Occipital lobe (tissue), 2 donors: ENCODE measurements around the gene JPT1. TPM values are rescaled to one million over a fixed set of nuclear protein-coding genes. Genes with fewer than 3 reads are reported as not detected.
"Not testable (repeated sequence)": the region's sequence is repeated elsewhere in the genome, so short reads cannot be mapped to it uniquely, and the experiment has no call there.

Source experiments
- DNase-seq: peaks from one replicate; lab custom pipeline; 2025; lab: John Stamatoyannopoulos, UW
- total RNA-seq: library from RNA; depleted of rRNA; stranded (reverse); fragments of >200 nt; gene quantifications from one replicate; pipeline ENCODE4 v1.2.3, GENCODE V29; 2014

The JPT1 gene
- total RNA-seq = 548 TPM

DNA sequence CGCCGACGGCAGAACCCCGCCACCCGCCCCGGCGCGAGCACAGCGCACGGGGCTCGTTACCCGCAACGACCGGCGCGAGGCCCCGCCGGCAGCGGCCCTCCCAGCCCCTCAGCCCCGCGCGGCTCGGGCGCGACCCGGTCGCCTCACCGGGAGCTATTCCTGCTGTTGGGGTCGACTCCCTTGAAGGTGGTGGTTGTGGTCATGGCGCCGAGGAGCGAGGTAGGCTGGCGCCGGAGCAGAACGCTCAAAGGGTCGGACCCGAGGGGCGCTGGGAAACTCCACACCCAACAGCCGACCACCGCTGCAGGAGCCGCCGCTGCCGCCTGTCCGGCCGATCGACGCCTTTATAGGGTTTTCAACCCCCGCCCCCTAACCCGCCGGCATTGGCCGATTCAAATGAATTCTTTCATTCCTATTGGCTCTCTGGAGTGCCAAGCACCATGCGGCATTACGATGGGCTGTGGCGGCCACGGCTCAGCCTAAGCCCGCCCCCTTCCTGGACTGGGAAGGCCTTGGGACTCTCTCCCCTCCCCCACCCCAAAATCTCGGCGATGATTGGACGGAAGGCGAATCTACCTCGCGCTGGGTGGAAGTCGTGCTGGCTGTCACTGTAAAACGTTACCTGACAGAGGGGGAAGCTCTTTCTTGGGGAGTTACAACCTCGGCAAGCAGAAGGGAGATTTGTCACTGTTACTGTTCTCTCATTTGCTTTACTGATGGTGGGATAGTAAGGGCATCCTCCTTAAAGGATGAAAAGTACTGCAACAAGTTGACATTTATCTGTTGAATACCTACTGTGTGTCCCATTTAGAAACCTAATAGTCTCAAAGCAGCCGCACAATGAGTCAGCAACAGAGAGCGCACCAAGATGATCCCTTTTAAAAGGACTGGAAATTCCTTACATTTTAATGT lies at the start of gene JPT1:
Gene JPT1, minus strand, starts transcription at position 318 of the 912 bp plus-strand sequence. Its CDS starts 115 bp downstream, at position 203.
- peak; percentile 96 for DNase-seq

GRCh38 chr17:75199886-75200618 lies 45.7 kb upstream of the JPT1 start:
- no peak for DNase-seq

DNA sequence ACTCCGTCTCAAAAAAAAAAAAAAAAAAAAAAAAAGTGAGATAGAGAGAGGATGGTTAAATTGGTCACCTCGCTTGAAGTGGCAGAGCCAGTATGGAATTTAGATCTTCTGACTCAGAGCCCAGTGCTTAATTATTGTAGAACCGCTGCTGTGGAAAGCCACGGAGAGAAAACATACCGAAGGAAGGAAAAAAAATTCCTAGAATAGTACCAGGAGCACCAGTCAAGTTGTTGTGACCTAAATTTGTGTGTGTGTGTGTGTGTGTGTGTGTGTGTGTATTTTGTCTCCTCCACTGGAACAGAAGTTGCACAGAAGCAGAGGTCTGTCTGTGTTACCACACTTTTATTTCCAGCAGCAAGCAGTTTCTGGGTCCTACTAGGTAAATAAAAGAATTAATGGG lies 40.6 kb upstream of the JPT1 start:
- no peak for DNase-seq

DNA sequence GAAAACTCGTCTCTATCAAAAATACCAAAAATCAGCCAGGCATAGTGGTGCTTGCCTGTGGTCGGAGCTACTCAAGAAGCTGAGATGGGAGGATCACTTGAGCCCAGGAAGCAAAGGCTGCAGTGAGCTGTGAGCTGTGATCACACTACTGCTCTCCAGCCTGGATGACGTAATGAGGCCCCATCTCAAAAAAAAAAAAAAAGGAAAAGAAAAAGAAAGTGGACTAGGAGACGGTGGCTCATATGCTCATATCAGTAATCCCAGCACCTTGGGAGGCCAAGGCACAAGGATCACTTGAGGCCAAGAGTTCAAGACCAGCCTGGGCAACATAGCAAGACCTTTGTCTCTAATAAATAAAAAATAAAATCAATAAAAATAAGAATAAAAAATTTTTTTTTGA lies 37.3 kb upstream of the JPT1 start:
- no peak for DNase-seq

- DNase-seq = no peak
These were observed 34.3 kb upstream of the JPT1 start for GRCh38 chr17:75188614-75189013.

DNA sequence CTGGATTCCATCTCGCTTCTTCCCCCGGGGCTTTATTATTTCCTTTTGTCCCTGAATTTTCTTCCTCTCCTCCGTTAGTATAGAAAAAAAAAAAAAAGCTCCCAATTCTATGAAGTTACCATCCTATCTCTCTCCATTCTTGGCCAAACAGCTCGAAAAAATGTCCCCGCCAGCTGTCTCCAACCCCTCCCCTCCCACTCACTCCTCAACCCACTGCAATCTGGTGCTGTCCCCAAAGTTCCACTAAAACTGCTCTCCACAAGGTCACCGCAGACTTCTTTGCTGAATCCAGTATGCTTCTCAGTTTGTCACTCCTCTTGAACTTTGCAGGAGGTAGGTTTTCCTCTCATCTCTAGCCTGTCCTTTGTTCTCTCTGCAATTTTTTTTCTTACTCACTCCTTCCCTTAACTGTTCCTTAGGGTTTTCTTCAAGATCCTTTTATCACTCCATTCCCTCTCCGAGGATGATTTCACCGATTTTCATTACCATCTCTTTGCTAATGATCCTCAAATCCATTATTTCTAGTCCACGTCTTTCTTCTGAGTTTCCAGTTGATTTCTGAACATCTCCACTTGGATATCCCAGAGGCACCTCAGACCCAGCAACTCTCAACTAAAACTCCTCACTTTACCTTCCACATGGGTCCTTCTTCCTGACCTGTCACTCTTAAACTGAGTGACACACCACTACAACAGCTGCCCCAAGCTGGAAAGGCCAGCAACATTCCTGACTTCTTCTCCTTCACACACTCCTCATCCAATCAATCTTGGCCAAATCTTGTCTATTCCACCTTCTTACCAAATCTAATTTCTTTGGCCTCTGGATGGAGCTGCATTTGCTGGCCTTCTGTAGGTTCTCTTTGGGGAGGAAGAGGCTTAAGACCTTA lies 29.9 kb upstream of the JPT1 start:
- DNase-seq = peak; percentile 7

DNA sequence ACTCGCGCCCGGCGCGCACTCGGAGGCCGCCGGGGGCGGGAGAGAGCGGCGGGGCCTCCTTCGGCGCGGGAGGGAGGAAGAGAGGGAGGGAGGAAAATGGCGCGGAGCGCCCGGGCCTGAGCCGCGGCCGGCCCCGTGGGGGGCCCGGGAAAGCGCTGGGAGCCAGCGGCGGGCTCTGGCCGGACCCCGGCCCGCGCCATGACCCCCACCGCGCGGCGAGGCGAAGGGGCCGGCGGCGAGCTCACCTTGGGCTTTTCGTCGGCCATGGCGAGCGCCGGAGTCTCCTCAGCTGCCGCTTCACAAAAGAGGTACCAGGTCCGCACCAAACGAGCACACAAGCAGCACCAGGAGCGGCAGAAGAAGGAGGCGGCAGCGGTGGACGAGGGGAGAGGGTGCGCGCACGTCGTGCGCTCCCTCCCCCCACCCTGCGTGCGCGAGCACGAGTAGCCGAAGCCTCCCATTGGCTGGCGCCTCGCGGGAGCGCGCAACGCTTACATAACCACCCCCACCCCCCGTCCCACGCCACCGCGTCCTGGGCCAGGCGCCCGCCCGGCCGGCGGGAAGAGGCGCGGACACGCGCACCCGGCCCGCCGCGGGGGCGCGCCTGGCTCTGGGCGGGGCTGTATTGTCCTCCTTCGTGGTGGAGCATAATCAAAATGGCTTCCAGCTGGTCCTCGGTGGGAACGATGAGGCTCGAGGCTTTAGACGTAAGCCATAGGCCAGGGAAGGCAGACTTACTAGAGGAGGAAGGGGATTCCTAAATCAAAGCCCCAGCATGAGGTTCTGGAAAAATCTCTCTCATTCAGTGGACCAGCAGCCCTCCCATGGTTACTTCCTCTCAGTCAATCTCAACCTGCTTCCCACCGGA lies 28.5 kb upstream of the JPT1 start, which contains the start of gene SUMO2:
Gene SUMO2, minus strand, starts transcription at position 391 of the 868 bp plus-strand sequence. Its CDS starts 125 bp downstream, at position 266.
- peak; percentile 84 for DNase-seq

- DNase-seq = no peak
These were observed 27.9 kb upstream of the JPT1 start for GRCh38 chr17:75182319-75182568.

DNA sequence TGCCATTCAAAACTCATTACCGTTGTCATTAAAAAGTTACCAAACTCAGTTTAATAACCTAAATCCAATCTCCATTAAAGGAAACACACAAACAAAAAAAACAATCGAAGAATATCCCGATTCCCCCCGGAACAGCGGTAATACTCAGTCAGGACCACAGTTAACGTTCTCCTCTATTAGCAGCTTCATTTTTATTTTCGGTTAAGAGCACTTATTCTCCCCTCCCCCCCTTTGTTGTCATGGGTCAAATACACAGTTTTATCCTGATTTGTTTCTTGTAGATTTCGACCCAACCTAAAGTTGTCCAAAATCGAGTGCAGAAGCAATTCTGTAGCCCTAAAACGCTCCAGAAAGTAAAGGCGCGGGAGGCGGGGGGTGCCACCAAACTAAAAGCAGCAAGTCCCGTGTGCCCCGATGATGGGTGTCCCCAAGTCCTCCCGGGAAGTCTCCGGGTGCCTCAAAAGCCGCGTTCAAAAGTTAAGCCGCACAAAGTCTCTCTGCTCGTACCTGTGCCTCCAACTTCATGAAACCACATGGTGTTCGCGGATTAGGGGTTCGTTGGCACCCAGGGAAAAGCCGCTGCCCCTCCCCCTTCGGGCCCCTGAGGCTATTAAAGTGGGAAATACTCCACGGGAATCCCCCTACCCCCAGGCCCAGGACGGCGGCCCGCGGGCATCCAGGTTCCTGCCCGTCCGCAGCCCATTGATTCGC lies 27.5 kb upstream of the JPT1 start:
- DNase-seq = no peak

GRCh38 chr17:75181110-75181509 lies 26.8 kb upstream of the JPT1 start:
- no peak for DNase-seq

- DNase-seq = no peak
These were observed 24.1 kb upstream of the JPT1 start for GRCh38 chr17:75178453-75178852.

GRCh38 chr17:75176625-75177024 lies 22.3 kb upstream of the JPT1 start:
- DNase-seq = no peak

GRCh38 chr17:75174996-75175395 lies 20.7 kb upstream of the JPT1 start:
- DNase-seq = no peak

DNA sequence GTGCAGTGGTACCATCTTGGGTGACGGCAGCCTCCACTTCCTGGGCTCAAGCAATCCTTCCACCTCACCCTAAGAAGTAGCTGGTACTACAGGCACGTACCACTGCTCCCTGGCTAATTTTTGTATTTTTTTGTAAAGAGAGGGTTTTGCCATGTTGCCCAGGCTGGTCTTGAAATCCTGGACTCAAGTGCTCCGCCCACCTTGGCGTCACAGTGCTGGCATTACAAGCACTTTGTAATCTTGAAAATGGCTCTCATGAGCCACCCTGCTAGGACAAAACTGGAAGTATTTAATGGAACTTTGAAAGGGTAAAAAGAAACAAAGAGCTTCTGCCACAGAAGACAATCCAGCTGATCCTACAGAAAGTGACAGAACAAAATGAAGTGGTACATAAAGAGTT lies 19.2 kb upstream of the JPT1 start:
- no peak for DNase-seq

DNA sequence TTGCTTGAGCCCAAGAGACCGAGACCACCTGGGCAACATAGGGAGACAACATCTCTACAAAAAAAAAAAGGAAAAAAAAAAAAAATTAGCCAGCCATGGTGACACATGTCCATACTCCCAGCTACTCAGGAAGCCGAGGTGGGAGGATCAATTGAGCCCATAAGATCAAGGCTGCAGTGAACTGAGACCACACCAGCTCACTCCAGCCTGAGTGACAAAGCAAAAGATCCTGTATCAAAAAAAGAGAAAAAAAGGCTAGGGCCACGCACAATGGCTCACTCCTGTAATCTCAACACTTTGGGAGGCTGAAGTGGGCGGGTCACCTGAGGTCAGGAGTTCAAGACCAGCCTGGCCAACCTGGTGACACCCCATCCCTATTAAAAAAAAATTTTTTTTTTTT lies 14.7 kb upstream of the JPT1 start:
- DNase-seq = no peak

- DNase-seq = not testable (repeated sequence)
These were observed 10.3 kb upstream of the JPT1 start for GRCh38 chr17:75164606-75165005.

- no peak for DNase-seq
These were observed 8.8 kb upstream of the JPT1 start for GRCh38 chr17:75163074-75163473.

- no peak for DNase-seq
These were observed 5.9 kb upstream of the JPT1 start for GRCh38 chr17:75160211-75160610.

DNA sequence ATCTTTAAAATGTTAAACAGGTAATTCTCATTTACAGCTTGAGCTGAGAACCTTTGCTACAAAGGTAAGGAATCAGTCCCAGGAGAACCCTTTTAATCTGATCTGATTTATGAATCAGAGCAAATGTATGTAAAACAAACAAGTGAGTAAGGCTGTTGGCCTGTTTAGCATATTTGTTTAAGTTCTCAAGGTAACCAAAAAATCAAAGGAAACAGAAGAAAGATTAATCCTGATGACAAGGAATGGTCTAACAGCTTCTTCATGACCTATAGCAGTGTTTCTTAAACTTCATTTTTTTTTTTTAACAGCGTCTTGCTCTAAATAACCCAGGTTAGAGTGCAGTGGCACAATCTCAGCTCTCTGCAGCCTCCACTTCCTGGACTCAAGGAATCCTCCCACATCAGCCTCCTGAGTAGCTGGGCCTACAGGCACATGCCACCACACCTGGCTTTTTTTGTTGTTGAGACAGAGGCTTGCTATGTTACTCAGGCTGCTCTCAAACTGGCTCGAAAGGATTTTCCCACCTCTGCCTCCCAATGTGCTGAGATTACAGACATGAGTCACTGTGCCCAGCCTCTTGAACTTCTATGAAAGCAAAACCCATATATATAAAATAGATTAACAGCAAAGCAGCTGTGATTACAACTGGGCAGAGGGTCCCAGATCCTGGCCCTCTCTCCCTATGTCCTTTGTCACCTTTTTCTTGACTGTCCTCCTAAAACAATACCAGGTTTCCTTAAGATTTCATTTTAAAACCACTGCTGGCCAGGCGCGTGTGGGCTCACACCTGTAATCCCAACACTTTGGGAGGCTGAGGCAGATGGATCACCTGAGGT lies 5.1 kb upstream of the JPT1 start:
- no peak for DNase-seq
